ENCODE measurements around the gene SYT12. TPM values are rescaled to one million over a fixed set of nuclear protein-coding genes. Genes with fewer than 3 reads are reported as not detected.

SYT12 gene
- total RNA-seq, 1 experiment from 2014 or later: 11.1 TPM

- Histone ChIP-seq H3F3A (ENCODE audit: insufficient read depth, low read depth) (peaks cover 44% of the 10 kb centered on the region), H3K27me3 (ENCODE audit: insufficient read depth, low read depth) (no peaks in the 10 kb centered on the region), H4K20me1 (ENCODE audit: insufficient read depth) (no peaks in the 10 kb centered on the region), H3K27ac (no peak overlapping the region), H3K4me2 (no peak overlapping the region), H3K4me1 (replicated peaks; ENCODE audit: insufficient read depth) (peaks cover 59% of the 10 kb centered on the region), H3K4me3 (no peak overlapping the region), H3K79me2 (ENCODE audit: low read depth) (peaks cover 5% of the 10 kb centered on the region; the same call in 1 of the 2 replicates), H2AFZ (no peak overlapping the region), H3K36me3 (ENCODE audit: low read depth) (no peaks in the 10 kb centered on the region), H3K9me2 (ENCODE audit: insufficient read depth) (no peaks in the 10 kb centered on the region), H3K9me3 (ENCODE audit: insufficient read depth, low read depth) (no peaks in the 10 kb centered on the region)
- no peak for TF ChIP-seq CTCF (conservative IDR thresholded peaks at IDR 0.05)
- no TSS peak for BruUV-seq (replicated peaks)
- intact Hi-C loops (cut with micrococcal nuclease; ENCODE audit: unreplicated experiment): no loop called here
- CTCF ChIA-PET: interaction anchor here (0.6 to 1.5 kb wide), 2 partner anchors 15 to 142 kb away, joined by 3 to 10 read pairs; no protein-coding TSS in a partner anchor
- POLR2A ChIA-PET (ENCODE audit: unreplicated experiment): interaction anchor here (0.6 kb wide), 2 partner anchors 19 to 158 kb away, joined by 4 to 16 read pairs; no protein-coding TSS in a partner anchor
- DNase-seq: no peak
Measured at GRCh38 chr11:67025750-67026149, 2.8 kb downstream of the SYT12 start.

GRCh38 chr11:67026941-67027340 is 4.0 kb downstream of the SYT12 start:
- BruUV-seq (replicated peaks): no TSS peak
- intact Hi-C loops (cut with micrococcal nuclease; ENCODE audit: unreplicated experiment): no loop called here

GRCh38 chr11:67027483-67027930 is 4.6 kb downstream of the SYT12 start:
- BruUV-seq (replicated peaks): no TSS peak
- intact Hi-C loops (cut with micrococcal nuclease; ENCODE audit: unreplicated experiment): no loop called here
- CTCF ChIA-PET: interaction anchor here (0.7 to 1.5 kb wide), 5 partner anchors 17 to 1528 kb away, joined by 3 to 13 read pairs (median 4); no protein-coding TSS in a partner anchor

More at GRCh38 chr11:67026941-67027340, 4.0 kb downstream of the SYT12 start:
- H4K20me1 ChIP-seq (ENCODE audit: insufficient read depth): no peaks in the 10 kb centered on the region
- no peaks in the 10 kb centered on the region for H3K36me3 ChIP-seq (ENCODE audit: low read depth)
- H3K4me3 ChIP-seq: no peak overlapping the region
- peaks cover 47% of the 10 kb centered on the region for H3F3A ChIP-seq (ENCODE audit: insufficient read depth, low read depth)
- H3K9me2 ChIP-seq (ENCODE audit: insufficient read depth): no peaks in the 10 kb centered on the region
- POLR2A ChIA-PET (ENCODE audit: unreplicated experiment): interaction anchor here (0.6 kb wide), 1 partner anchor 691 kb away, joined by 8 read pairs; no protein-coding TSS in a partner anchor
- H3K79me2 ChIP-seq (ENCODE audit: low read depth): peaks cover 5% of the 10 kb centered on the region; the same call in 1 of the 2 replicates
- CTCF ChIA-PET: interaction anchor here (0.6 to 1.5 kb wide), 4 partner anchors 16 to 133 kb away, joined by 3 to 10 read pairs (median 6); no protein-coding TSS in a partner anchor
- H3K4me2 ChIP-seq: no peak overlapping the region
- peaks cover 66% of the 10 kb centered on the region for H3K4me1 ChIP-seq (replicated peaks; ENCODE audit: insufficient read depth)
- DNase-seq: no peak
- no peaks in the 10 kb centered on the region for H3K27me3 ChIP-seq (ENCODE audit: insufficient read depth, low read depth)
- H2AFZ ChIP-seq: no peak overlapping the region
- no peak overlapping the region for H3K27ac ChIP-seq
- TF ChIP-seq CTCF (conservative IDR thresholded peaks at IDR 0.05) (no peak), EZH2 (IDR thresholded peaks at IDR 0.05; ENCODE audit: low read depth) (no peak)
- H3K9me3 ChIP-seq (ENCODE audit: insufficient read depth, low read depth): no peaks in the 10 kb centered on the region

More at GRCh38 chr11:67027483-67027930, 4.6 kb downstream of the SYT12 start:
- Histone ChIP-seq H3K4me2 (no peak overlapping the region), H3K9me2 (ENCODE audit: insufficient read depth) (no peaks in the 10 kb centered on the region), H3K9me3 (ENCODE audit: insufficient read depth, low read depth) (no peaks in the 10 kb centered on the region), H3K36me3 (ENCODE audit: low read depth) (no peaks in the 10 kb centered on the region), H3K79me2 (ENCODE audit: low read depth) (peaks cover 5% of the 10 kb centered on the region; the same call in 1 of the 2 replicates), H2AFZ (no peak overlapping the region), H3F3A (ENCODE audit: insufficient read depth, low read depth) (peaks cover 47% of the 10 kb centered on the region), H3K27me3 (ENCODE audit: insufficient read depth, low read depth) (no peaks in the 10 kb centered on the region), H4K20me1 (ENCODE audit: insufficient read depth) (no peaks in the 10 kb centered on the region), H3K4me3 (no peak overlapping the region), H3K27ac (no peak overlapping the region), H3K4me1 (replicated peaks; ENCODE audit: insufficient read depth) (peaks cover 66% of the 10 kb centered on the region)
- POLR2A ChIA-PET (ENCODE audit: unreplicated experiment): interaction anchor here (0.5 to 0.6 kb wide), 3 partner anchors 20 to 692 kb away, joined by 7 to 8 read pairs (median 7); no protein-coding TSS in a partner anchor
- TF ChIP-seq EZH2 (IDR thresholded peaks at IDR 0.05; ENCODE audit: low read depth) (no peak), CTCF (conservative IDR thresholded peaks at IDR 0.05) (no peak)
- peak in 1 of 2 experiments; percentile 50 for DNase-seq
